ENCODE data around the gene ADCY7. TPM values are rescaled to one million over a fixed set of nuclear protein-coding genes. Genes with fewer than 3 reads are reported as not detected.

The ADCY7 gene
- total RNA-seq, 4 donors from 2014 or later, result 15.0 to 23.3 (median 16.9) TPM

DNA sequence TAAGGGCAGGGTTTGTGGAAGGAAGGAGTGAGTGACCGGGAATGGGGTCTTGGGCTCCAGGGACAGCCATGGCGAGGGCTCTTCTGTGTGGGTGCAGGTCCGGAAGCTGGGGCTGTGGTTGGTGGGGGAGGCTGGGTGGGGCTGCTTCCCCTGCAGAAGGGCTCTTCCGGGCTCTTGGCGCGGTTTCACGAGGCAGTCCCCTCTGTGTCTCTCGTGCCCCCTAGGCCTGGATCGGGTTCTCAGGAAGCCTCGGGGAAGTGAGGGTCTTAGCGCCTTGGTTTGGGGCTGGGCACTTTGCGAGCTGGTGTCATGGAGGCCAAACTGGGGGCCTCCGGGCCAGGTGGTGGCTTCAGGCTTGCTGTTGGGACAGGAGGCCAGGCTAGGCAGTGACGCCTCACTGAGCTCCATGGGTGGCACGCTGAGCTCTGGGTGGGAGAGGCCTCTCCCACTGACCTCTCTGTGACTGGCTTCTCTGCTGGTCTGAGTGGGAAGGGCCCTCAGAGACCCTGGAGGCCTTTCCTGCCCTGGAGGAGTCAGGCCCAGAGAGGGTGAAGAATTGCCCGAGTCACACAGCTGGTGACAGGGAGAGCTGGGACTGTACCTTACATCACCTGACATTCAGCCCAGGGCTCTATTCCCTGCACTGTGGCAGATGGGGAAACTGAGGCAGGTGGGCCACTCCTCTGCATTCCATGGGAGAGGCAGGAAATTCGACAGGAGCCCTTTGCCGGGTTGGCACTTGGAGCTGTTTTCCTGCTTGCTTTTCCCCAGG lies 8.2 kb downstream of the ADCY7 start:
- Histone ChIP-seq H3K4me3 (peak overlapping the region; percentile 40), H3K27me3 (no peaks in the 10 kb centered on the region), H3K4me1 (peaks cover 6% of the 10 kb centered on the region), H3K27ac (peak overlapping the region; percentile 81), H3K9me3 (no peaks in the 10 kb centered on the region), H3K36me3 (no peaks in the 10 kb centered on the region)
- peak in 1 of 2 donors; percentile 57 for DNase-seq (ENCODE audit: low spot score in 2 of 2)
- 86% methylated on average over 13 of the region's 18 CpGs for WGBS
- no peak for TF ChIP-seq POLR2A (IDR thresholded peaks at IDR 0.05)
- TF ChIP-seq EP300 (IDR thresholded peaks at IDR 0.05), result no peak
- TF ChIP-seq, protein P1, sequence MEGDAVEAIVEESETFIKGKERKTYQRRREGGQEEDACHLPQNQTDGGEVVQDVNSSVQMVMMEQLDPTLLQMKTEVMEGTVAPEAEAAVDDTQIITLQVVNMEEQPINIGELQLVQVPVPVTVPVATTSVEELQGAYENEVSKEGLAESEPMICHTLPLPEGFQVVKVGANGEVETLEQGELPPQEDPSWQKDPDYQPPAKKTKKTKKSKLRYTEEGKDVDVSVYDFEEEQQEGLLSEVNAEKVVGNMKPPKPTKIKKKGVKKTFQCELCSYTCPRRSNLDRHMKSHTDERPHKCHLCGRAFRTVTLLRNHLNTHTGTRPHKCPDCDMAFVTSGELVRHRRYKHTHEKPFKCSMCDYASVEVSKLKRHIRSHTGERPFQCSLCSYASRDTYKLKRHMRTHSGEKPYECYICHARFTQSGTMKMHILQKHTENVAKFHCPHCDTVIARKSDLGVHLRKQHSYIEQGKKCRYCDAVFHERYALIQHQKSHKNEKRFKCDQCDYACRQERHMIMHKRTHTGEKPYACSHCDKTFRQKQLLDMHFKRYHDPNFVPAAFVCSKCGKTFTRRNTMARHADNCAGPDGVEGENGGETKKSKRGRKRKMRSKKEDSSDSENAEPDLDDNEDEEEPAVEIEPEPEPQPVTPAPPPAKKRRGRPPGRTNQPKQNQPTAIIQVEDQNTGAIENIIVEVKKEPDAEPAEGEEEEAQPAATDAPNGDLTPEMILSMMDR (IDR thresholded peaks at IDR 0.05), result no peak
- no peak for TF ChIP-seq POLR2AphosphoS5 (IDR thresholded peaks at IDR 0.05)

DNA sequence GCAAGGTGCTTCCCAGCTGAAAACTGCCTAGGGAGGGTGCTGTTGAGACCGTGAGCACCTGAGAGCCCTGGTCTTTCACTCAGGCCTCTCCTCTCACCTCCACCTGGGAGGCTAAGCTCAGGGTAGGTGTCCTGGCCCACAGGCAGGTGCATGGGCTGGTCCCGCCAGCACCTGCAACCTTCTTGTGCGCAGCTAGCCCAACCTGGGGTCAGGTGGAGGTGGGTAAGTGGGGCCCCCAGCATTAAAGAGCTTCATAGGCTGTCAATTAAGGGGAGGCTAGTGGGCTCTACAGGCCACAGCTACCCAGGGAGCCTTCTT lies 8.7 kb downstream of the ADCY7 start:
- DNase-seq (ENCODE audit: low spot score in 2 of 2), result peak in 1 of 2 donors; percentile 41
- WGBS, result 82% methylated on average over 2 of the region's 3 CpGs
- H3K4me3 ChIP-seq, result peak overlapping the region; percentile 40
- H3K36me3 ChIP-seq, result no peaks in the 10 kb centered on the region
- H3K27ac ChIP-seq, result peak overlapping the region; percentile 81
- TF ChIP-seq POLR2A (IDR thresholded peaks at IDR 0.05), result no peak
- no peak for TF ChIP-seq EP300 (IDR thresholded peaks at IDR 0.05)
- TF ChIP-seq, protein P1 (IDR thresholded peaks at IDR 0.05), result no peak
- TF ChIP-seq POLR2AphosphoS5 (IDR thresholded peaks at IDR 0.05), result no peak
- H3K9me3 ChIP-seq, result no peaks in the 10 kb centered on the region
- H3K4me1 ChIP-seq, result peaks cover 6% of the 10 kb centered on the region
- no peaks in the 10 kb centered on the region for H3K27me3 ChIP-seq

DNA sequence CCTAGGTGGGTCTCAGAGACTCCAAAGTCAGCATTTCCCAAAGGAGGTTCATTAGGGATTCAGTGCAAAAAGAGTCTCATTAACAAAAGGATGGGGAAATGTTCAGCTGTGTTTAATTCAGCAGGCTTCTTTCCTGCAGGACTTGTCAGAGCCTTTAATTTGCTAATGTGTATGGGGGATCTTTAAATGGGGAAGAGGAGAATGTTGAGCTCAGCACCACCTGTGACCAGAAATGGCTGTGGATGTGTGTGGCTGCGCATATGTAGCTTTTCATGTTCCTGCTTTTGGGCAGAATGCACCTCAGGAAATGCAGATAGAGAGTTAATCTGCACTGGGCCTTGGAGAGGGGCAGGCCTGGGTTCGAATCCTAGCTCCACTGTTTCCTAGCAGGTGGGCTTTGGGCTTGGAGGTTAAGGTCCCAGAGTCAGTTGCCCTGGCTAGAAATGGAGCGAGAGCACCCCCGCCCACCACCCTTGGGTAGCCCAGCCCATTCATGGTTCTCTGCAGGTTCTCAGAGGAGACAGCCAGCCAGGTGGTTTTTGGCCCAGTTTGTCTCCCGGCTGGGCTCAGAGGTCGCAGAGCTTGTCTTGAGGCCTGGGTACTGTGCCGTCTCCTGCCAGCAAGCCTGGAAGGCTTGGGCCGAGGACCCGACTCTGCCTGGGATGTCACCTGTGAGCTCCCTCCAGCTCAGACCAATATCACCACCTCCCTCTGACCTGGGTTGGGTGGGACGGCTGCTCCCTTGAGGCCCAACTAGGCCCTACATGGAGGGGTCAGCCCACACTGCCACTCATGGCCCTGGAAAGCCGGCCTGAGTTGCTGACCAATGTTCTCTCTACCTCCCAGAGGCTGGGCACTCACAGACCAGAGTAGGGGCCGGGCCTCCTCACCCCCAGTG lies 9.3 kb downstream of the ADCY7 start:
- Histone ChIP-seq H3K9me3 (no peaks in the 10 kb centered on the region), H3K36me3 (no peaks in the 10 kb centered on the region), H3K27ac (peak overlapping the region; percentile 81), H3K4me1 (peaks cover 6% of the 10 kb centered on the region), H3K4me3 (peak overlapping the region; percentile 40), H3K27me3 (no peaks in the 10 kb centered on the region)
- WGBS, result 72% methylated on average over 6 of the region's 12 CpGs
- no peak for TF ChIP-seq POLR2A (IDR thresholded peaks at IDR 0.05)
- TF ChIP-seq, protein P1 (IDR thresholded peaks at IDR 0.05), result no peak
- no peak for TF ChIP-seq POLR2AphosphoS5 (IDR thresholded peaks at IDR 0.05)
- no peak for TF ChIP-seq EP300 (IDR thresholded peaks at IDR 0.05)
- peak in 1 of 2 donors; percentile 55 for DNase-seq (ENCODE audit: low spot score in 2 of 2)

DNA sequence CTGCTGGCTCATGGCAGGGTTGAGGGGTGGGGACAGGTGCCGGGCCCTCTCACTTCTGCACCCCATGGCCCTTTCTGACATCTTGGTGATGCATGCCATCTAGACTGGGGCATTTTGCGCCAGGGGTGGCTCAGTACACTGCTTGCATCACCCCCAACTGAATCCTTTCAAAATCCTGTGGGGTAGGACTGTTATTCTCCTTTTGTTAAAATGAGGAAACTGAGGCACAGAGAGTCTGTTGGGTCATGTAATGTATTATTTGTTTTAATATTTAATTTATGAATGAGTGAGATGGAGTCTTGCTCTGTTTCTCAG lies 9.9 kb downstream of the ADCY7 start:
- no peak for TF ChIP-seq POLR2A (IDR thresholded peaks at IDR 0.05)
- TF ChIP-seq POLR2AphosphoS5 (IDR thresholded peaks at IDR 0.05), result no peak
- TF ChIP-seq, protein P1 (IDR thresholded peaks at IDR 0.05), result no peak
- no peak for TF ChIP-seq EP300 (IDR thresholded peaks at IDR 0.05)
- DNase-seq (ENCODE audit: low spot score in 2 of 2), result no peak
- H3K4me3 ChIP-seq, result no peak overlapping the region
- H3K4me1 ChIP-seq, result peaks cover 11% of the 10 kb centered on the region
- H3K27me3 ChIP-seq, result no peaks in the 10 kb centered on the region
- no peaks in the 10 kb centered on the region for H3K9me3 ChIP-seq
- H3K27ac ChIP-seq, result no peak overlapping the region
- H3K36me3 ChIP-seq, result no peaks in the 10 kb centered on the region
- 67% methylated on average over 1 of the region's 2 CpGs for WGBS
